A673 (cell line): Measurements from ENCODE around the gene KLHL28. TPM values are rescaled to one million over a fixed set of nuclear protein-coding genes. Genes with fewer than 3 reads are reported as not detected.

ENCODE experiments used
- BruUV-seq: library from RNA; stranded (reverse); fragments of 400-500 nt; replicated peaks from 2 replicates; lab custom pipeline; 2021; lab: Mats Ljungman, UMichigan
- CTCF ChIA-PET: fragments of 300-600 bp; sonication (Branson Sonifier 250); formaldehyde crosslinking; loops from one replicate; lab custom pipeline; 2022; ENCODE audit warnings: antibody characterized with exemption; lab: Charles Lee
- POLR2A ChIA-PET: fragments of 300-600 bp; sonication (Branson Sonifier 250); formaldehyde crosslinking; loops from one replicate; lab custom pipeline; 2022; ENCODE audit warnings: antibody characterized with exemption; ENCODE audit not compliant: low non-redundant PET; lab: Charles Lee
- DNase-seq: peaks from one replicate; pipeline ENCODE4 v3.0.0-alpha.2; 2015; ENCODE audit warnings: low spot score
- H3K27ac ChIP-seq: fragments of 200-600 bp; sonication (generic); 2 replicates; pipeline ENCODE4 v1.5.1; 2016; ENCODE audit warnings: mixed run types, low read depth, mild to moderate bottlenecking, mixed read lengths, antibody characterized with exemption, low read length; ENCODE audit not compliant: poor library complexity, severe bottlenecking
- H3K27me3 ChIP-seq: fragments of 200-600 bp; sonication (generic); replicated peaks from 2 replicates; pipeline ENCODE4 v1.6.1; 2017; ENCODE audit warnings: mixed run types, low read depth, mild to moderate bottlenecking, mixed read lengths, antibody characterized with exemption, low read length; ENCODE audit not compliant: insufficient read depth, poor library complexity
- H3K36me3 ChIP-seq: fragments of 200-600 bp; sonication (generic); 2 replicates; pipeline ENCODE4 v1.6.1; 2016; ENCODE audit warnings: mixed run types, mild to moderate bottlenecking, mixed read lengths, antibody characterized with exemption, low read length; ENCODE audit not compliant: insufficient read depth, poor library complexity, severe bottlenecking
- H3K4me1 ChIP-seq: fragments of 200-600 bp; sonication (generic); 2 replicates; pipeline ENCODE4 v1.6.1; 2017; ENCODE audit warnings: mixed run types, mild to moderate bottlenecking, mixed read lengths, antibody characterized with exemption, low read length; ENCODE audit not compliant: insufficient read depth, poor library complexity, severe bottlenecking
- H3K4me3 ChIP-seq: fragments of 200-600 bp; sonication (generic); 2 replicates; pipeline ENCODE4 v1.5.1; 2016; ENCODE audit warnings: low read depth, mixed run types, mild to moderate bottlenecking, mixed read lengths, low read length; ENCODE audit not compliant: poor library complexity, severe bottlenecking
- H3K9me3 ChIP-seq: fragments of 200-600 bp; sonication (generic); 2 replicates; pipeline ENCODE4 v1.6.1; 2016; ENCODE audit warnings: mixed run types, low read depth, mild to moderate bottlenecking, mixed read lengths, antibody characterized with exemption, low read length; ENCODE audit not compliant: poor library complexity, severe bottlenecking
- CTCF ChIP-seq: fragments of 300-800, 200-600 bp; sonication (generic); conservative IDR thresholded peaks from 2 replicates; pipeline ENCODE4 v1.5.1; 2017; ENCODE audit warnings: low read depth, mild to moderate bottlenecking, antibody characterized with exemption, low read length, moderate library complexity, mixed read lengths
- EZH2 ChIP-seq: fragments of 200-600 bp; sonication (generic); IDR thresholded peaks from 2 replicates; pipeline ENCODE4 v1.6.1; 2017; ENCODE audit warnings: borderline replicate concordance, low read depth, mild to moderate bottlenecking, mixed read lengths, antibody characterized with exemption, low read length; ENCODE audit not compliant: poor library complexity, severe bottlenecking
- intact Hi-C: fragments of 100-400 bp; cut with micrococcal nuclease; formaldehyde crosslinking; loops from one replicate; pipeline ENCODE4 v1.10.0; 2022; ENCODE audit not compliant: unreplicated experiment
- total RNA-seq: library from RNA; stranded (reverse); gene quantifications from 2 replicates; pipeline ENCODE4 v1.2.3, GENCODE V29; 2021

Gene KLHL28
- total RNA-seq, 1 experiment from 2014 or later: 10.0 TPM

DNA sequence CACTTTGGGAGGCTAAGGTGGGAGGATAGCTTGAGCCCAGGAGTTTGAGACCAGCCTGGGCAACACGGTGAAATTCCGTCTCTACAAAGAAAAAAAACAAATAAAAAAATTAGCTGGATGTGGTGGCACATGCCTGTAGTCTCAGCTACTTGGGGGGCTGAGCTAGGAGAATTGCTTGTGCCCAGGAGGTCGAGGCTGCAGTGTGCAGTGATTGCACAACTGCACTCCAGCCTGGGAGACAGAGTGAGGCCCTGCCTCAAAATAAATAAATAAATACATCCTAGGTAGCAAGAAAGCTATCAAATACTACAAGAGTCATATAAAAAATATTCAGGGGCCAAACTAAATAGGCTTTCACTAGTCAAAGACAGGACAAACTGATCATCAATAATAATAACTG lies 6.2 kb downstream of the KLHL28 start:
- POLR2A ChIA-PET: interaction anchor here (0.6 kb wide), 1 partner anchor 223 kb away, joined by 6 read pairs; no protein-coding TSS in a partner anchor
- H3K27ac ChIP-seq: no peak overlapping the region
- intact Hi-C loops: no loop called here
- H3K4me1 ChIP-seq: peaks cover 14% of the 10 kb centered on the region
- no peaks in the 10 kb centered on the region for H3K27me3 ChIP-seq
- H3K36me3 ChIP-seq: no peaks in the 10 kb centered on the region
- CTCF ChIA-PET: no interaction called here
- no peak for TF ChIP-seq CTCF
- TF ChIP-seq EZH2: no peak
- no TSS peak for BruUV-seq
- no peaks in the 10 kb centered on the region for H3K9me3 ChIP-seq
- no peak overlapping the region for H3K4me3 ChIP-seq
- no peak for DNase-seq

DNA sequence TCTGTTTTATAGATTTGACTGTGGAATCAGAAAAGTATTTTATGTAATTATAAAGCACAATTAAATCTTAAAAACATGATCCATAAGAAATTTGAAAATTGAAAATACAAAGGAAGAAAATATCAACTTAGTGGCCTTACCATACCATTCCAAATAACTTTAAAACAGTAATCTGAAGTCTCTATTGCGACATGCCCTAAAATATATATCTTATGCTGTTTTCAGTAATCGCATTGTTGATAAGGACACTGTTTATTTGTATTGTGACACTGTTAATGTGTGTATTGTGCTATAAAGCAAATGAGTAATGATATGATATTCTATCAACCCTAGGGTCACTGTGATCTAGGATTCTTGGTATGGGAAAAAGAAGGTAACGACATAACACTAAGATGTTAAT lies 7.0 kb downstream of the KLHL28 start:
- no peak for TF ChIP-seq CTCF
- no peak for TF ChIP-seq EZH2
- BruUV-seq: no TSS peak

GRCh38 chr14:44952391-44953110 lies 9.2 kb downstream of the KLHL28 start:
- H3K4me1 ChIP-seq: no peaks in the 10 kb centered on the region
- H3K4me3 ChIP-seq: no peak overlapping the region
- no peak for DNase-seq
- H3K9me3 ChIP-seq: no peaks in the 10 kb centered on the region
- CTCF ChIA-PET: interaction anchor here (1.1 kb wide), 1 partner anchor 9 kb away, joined by 3 read pairs; the partner anchor contains the start of genes KLHL28 and TOGARAM1
- no TSS peak for BruUV-seq
- peaks cover 2% of the 10 kb centered on the region for H3K36me3 ChIP-seq
- POLR2A ChIA-PET: no interaction called here
- TF ChIP-seq CTCF: no peak
- TF ChIP-seq EZH2: no peak
- H3K27me3 ChIP-seq: no peaks in the 10 kb centered on the region
- H3K27ac ChIP-seq: no peak overlapping the region
- intact Hi-C loops: no loop called here

More for the DNA sequence above, 7.0 kb downstream of the KLHL28 start:
- Histone ChIP-seq H3K27ac (no peak overlapping the region), H3K9me3 (no peaks in the 10 kb centered on the region), H3K27me3 (no peaks in the 10 kb centered on the region), H3K4me3 (no peak overlapping the region), H3K4me1 (peaks cover 14% of the 10 kb centered on the region), H3K36me3 (no peaks in the 10 kb centered on the region)
- ChIA-PET CTCF (no interaction called here), POLR2A (no interaction called here)
- no peak for DNase-seq
- intact Hi-C loops: no loop called here
